ENCODE results near the gene CA10. TPM values are rescaled to one million over a fixed set of nuclear protein-coding genes. Genes with fewer than 3 reads are reported as not detected.

The CA10 gene
- polyA plus RNA-seq, 1 donor (not counting 4 experiments of a cell fraction or from before 2014, with no cell fraction given) = 2.9 TPM

DNA sequence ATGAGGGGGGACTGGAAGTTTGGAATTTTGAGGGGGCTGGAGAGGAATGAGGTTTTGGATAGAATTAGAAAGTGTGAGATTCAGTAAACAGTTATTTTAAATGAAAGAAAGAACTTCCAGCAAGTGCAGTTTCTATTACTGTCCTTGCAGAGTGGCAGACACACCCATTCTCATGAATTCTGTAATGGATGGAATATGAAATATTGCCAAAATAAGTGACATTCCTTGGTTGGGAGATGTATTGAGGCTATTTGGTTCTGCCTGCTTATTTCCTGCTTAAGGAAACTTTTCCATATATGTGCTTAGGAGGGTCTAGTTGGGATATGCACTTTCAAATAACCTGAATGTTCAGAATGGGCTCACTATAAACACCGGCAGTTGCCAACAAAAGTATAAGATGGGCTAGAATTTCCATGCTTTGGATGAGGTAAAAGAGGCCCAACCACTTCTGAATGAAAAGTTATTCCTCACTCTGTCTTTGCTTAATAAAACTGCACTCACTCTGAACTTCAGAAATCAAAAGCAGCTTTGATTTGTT lies 434.4 kb downstream of the CA10 start:
- no peaks in the 10 kb centered on the region for H3K9me3 ChIP-seq (ENCODE audit: control insufficient read depth, low read depth, low read length)
- H3K4me2 ChIP-seq (ENCODE audit: control insufficient read depth, extremely low read depth, insufficient read depth, low read depth, low read length) = no peak overlapping the region
- H2AFZ ChIP-seq (ENCODE audit: control insufficient read depth, low read length) = no peak overlapping the region
- no peaks in the 10 kb centered on the region for H4K20me1 ChIP-seq (ENCODE audit: control insufficient read depth, extremely low read depth, insufficient read depth, low read length)
- no peak overlapping the region for H3K4me3 ChIP-seq (ENCODE audit: control insufficient read depth in 2 of 3, extremely low read depth in 1 of 3, insufficient read depth in 2 of 3, low read depth in 1 of 3, low read length in 3 of 3)
- H3K36me3 ChIP-seq (ENCODE audit: control insufficient read depth in 2 of 2, extremely low read depth in 1 of 2, insufficient read depth in 2 of 2, low read length in 2 of 2) = no peaks in the 10 kb centered on the region
- dilution Hi-C loops (cut with MboI; ENCODE audit: extremely low pct_ligation_motif_present, low sequenced_read_pairs) = no loop called here
- TF ChIP-seq, protein P1, sequence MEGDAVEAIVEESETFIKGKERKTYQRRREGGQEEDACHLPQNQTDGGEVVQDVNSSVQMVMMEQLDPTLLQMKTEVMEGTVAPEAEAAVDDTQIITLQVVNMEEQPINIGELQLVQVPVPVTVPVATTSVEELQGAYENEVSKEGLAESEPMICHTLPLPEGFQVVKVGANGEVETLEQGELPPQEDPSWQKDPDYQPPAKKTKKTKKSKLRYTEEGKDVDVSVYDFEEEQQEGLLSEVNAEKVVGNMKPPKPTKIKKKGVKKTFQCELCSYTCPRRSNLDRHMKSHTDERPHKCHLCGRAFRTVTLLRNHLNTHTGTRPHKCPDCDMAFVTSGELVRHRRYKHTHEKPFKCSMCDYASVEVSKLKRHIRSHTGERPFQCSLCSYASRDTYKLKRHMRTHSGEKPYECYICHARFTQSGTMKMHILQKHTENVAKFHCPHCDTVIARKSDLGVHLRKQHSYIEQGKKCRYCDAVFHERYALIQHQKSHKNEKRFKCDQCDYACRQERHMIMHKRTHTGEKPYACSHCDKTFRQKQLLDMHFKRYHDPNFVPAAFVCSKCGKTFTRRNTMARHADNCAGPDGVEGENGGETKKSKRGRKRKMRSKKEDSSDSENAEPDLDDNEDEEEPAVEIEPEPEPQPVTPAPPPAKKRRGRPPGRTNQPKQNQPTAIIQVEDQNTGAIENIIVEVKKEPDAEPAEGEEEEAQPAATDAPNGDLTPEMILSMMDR (optimal IDR thresholded peaks at IDR 0.05 in 1 of 3, IDR thresholded peaks at IDR 0.05 in 1 of 3, conservative IDR thresholded peaks at IDR 0.05 in 1 of 3; ENCODE audit: extremely low read depth in 1 of 3, insufficient read depth in 2 of 3, low read length in 3 of 3) = no peak
- no peak for TF ChIP-seq EZH2 (IDR thresholded peaks at IDR 0.05; ENCODE audit: low read length)
- DNase-seq (ENCODE audit: low read depth, low spot score) (no peak), FAIRE-seq (no peak)
- H3K9me1 ChIP-seq (ENCODE audit: control insufficient read depth, extremely low read depth, insufficient read depth, low read length) = no peaks in the 10 kb centered on the region
- no peak overlapping the region for H3K9ac ChIP-seq (ENCODE audit: control insufficient read depth, extremely low read depth, insufficient read depth, low read length)
- H3K79me2 ChIP-seq (ENCODE audit: control insufficient read depth, insufficient read depth, low read length) = no peaks in the 10 kb centered on the region
- no peaks in the 10 kb centered on the region for H3K4me1 ChIP-seq (ENCODE audit: control insufficient read depth, extremely low read depth, insufficient read depth, low read length)
- no peak overlapping the region for H3K27ac ChIP-seq (ENCODE audit: control insufficient read depth, insufficient read depth, low read length)
- H3K27me3 ChIP-seq (ENCODE audit: control insufficient read depth, extremely low read depth, insufficient read depth, low read length) = no peaks in the 10 kb centered on the region

DNA sequence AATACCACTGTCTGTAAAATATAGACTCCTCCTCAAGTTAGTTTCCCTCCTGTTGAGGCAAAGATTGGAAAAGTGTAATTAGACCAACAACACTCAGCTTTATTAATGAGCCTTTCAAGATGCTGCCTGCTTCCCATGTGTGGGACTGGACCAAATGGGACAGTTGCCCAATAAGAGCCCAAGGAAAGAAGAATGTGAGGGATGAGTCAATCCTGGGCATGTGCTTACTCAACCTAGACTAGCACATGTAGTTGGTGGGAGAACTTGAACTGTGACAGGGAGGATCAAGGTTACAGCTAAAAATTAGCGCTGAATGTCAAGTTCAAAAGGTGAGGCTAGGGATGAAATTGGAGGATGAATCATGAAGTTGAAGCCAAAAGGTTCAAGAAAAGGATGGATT lies 435.5 kb downstream of the CA10 start:
- H2AFZ ChIP-seq (ENCODE audit: control insufficient read depth, low read length) = no peak overlapping the region
- DNase-seq (ENCODE audit: low read depth, low spot score) = no peak

More for the DNA sequence above, 435.5 kb downstream of the CA10 start:
- H3K4me3 ChIP-seq (ENCODE audit: control insufficient read depth in 2 of 3, extremely low read depth in 1 of 3, insufficient read depth in 2 of 3, low read depth in 1 of 3, low read length in 3 of 3) = no peak overlapping the region
- peak; percentile 70 for FAIRE-seq
- no peaks in the 10 kb centered on the region for H3K27me3 ChIP-seq (ENCODE audit: control insufficient read depth, extremely low read depth, insufficient read depth, low read length)
- no peaks in the 10 kb centered on the region for H3K4me1 ChIP-seq (ENCODE audit: control insufficient read depth, extremely low read depth, insufficient read depth, low read length)
- dilution Hi-C loops (cut with MboI; ENCODE audit: extremely low pct_ligation_motif_present, low sequenced_read_pairs) = no loop called here
- no peaks in the 10 kb centered on the region for H3K79me2 ChIP-seq (ENCODE audit: control insufficient read depth, insufficient read depth, low read length)
- no peak overlapping the region for H3K9ac ChIP-seq (ENCODE audit: control insufficient read depth, extremely low read depth, insufficient read depth, low read length)
- no peaks in the 10 kb centered on the region for H3K9me3 ChIP-seq (ENCODE audit: control insufficient read depth, low read depth, low read length)
- H3K9me1 ChIP-seq (ENCODE audit: control insufficient read depth, extremely low read depth, insufficient read depth, low read length) = no peaks in the 10 kb centered on the region
- no peak overlapping the region for H3K27ac ChIP-seq (ENCODE audit: control insufficient read depth, insufficient read depth, low read length)
- no peaks in the 10 kb centered on the region for H3K36me3 ChIP-seq (ENCODE audit: control insufficient read depth in 2 of 2, extremely low read depth in 1 of 2, insufficient read depth in 2 of 2, low read length in 2 of 2)
- H3K4me2 ChIP-seq (ENCODE audit: control insufficient read depth, extremely low read depth, insufficient read depth, low read depth, low read length) = no peak overlapping the region
- no peaks in the 10 kb centered on the region for H4K20me1 ChIP-seq (ENCODE audit: control insufficient read depth, extremely low read depth, insufficient read depth, low read length)
- no peak for TF ChIP-seq EZH2 (IDR thresholded peaks at IDR 0.05; ENCODE audit: low read length)
- TF ChIP-seq, protein P1 (optimal IDR thresholded peaks at IDR 0.05 in 1 of 3, IDR thresholded peaks at IDR 0.05 in 1 of 3, conservative IDR thresholded peaks at IDR 0.05 in 1 of 3; ENCODE audit: extremely low read depth in 1 of 3, insufficient read depth in 2 of 3, low read length in 3 of 3) = no peak

Data from keratinocyte (primary cell).